Small intestine (tissue), 7 donors: ENCODE measurements around the gene CAMTA1. TPM values are rescaled to one million over a fixed set of nuclear protein-coding genes. Genes with fewer than 3 reads are reported as not detected.
"Not testable (repeated sequence)": the region's sequence is repeated elsewhere in the genome, so short reads cannot be mapped to it uniquely, and the experiment has no call there.

Source experiments
- DNase-seq, 2 donors: peaks; one replicate each; pipeline versions ENCODE4 v3.0.0 to v3.0.0-alpha.2; 2013
- FAIRE-seq: peaks from 2 replicates; lab custom pipeline; 2012; peaks lifted over from hg19 to GRCh38; lab: Jason Lieb, UNC
- H3K27ac ChIP-seq, 3 donors: one replicate each; pipeline ENCODE4 v1.5.1; 2013; ENCODE audit warnings: low read length in 2 of 3, mild to moderate bottlenecking in 2 of 3, control low read depth in 1 of 3, inconsistent platforms in 1 of 3, low read depth in 1 of 3, moderate library complexity in 1 of 3
- H3K27me3 ChIP-seq, 3 donors: one replicate each; pipeline ENCODE4 v1.6.1; 2013; ENCODE audit warnings: low read length in 3 of 3, inconsistent platforms in 1 of 3; ENCODE audit not compliant: control insufficient read depth in 3 of 3, insufficient read depth in 3 of 3
- H3K36me3 ChIP-seq, 3 donors: one replicate each; pipeline ENCODE4 v1.6.1; 2013; ENCODE audit warnings: low read length in 3 of 3, inconsistent platforms in 1 of 3, low read depth in 1 of 3, mild to moderate bottlenecking in 1 of 3, moderate library complexity in 1 of 3; ENCODE audit not compliant: control insufficient read depth in 3 of 3, insufficient read depth in 2 of 3
- H3K4me1 ChIP-seq, 3 donors: one replicate each; pipeline ENCODE4 v1.6.1; 2013; ENCODE audit warnings: low read length in 2 of 3, inconsistent platforms in 1 of 3, low read depth in 1 of 3, mild to moderate bottlenecking in 1 of 3, moderate library complexity in 1 of 3; ENCODE audit not compliant: control insufficient read depth in 3 of 3, insufficient read depth in 2 of 3
- H3K4me3 ChIP-seq, 3 donors: one replicate each; pipeline ENCODE4 v1.5.1; 2013; ENCODE audit warnings: low read length in 3 of 3, control low read depth in 1 of 3, inconsistent platforms in 1 of 3, low read depth in 1 of 3, mild to moderate bottlenecking in 1 of 3, moderate library complexity in 1 of 3
- H3K9me3 ChIP-seq, 2 donors: one replicate each; pipeline ENCODE4 v1.6.1; 2013; ENCODE audit warnings: low read depth in 1 of 2, low read length in 1 of 2; ENCODE audit not compliant: control insufficient read depth in 2 of 2, insufficient read depth in 1 of 2
- WGBS, 3 donors: extraction: QIAGEN DNeasy Blood & Tissue Kit; methylation state at CpG; one replicate each; pipeline ENCODE4 v1.1.7; 2013; 5-methylcytosine and 5-hydroxymethylcytosine counted together
- polyA plus RNA-seq, 4 donors: library from polyadenylated mRNA; stranded (reverse) in 3 of 4; unstranded in 1 of 4; fragments of 200-250 nt in 3 of 4; fragments of 120-200 nt in 1 of 4; gene quantifications; one replicate each; pipeline versions ENCODE4 v1.2.1 to v1.2.3, GENCODE V29; 2013
- donor health status: healthy with polysubstance abuse.
- donor health status: control.
- donor health status: control.
- donor health status: Bipolar disorder and iron deficiency.
- donor health status: healthy.

Gene CAMTA1
- polyA plus RNA-seq, 4 donors, result 57.6 to 177 (median 147) TPM

DNA sequence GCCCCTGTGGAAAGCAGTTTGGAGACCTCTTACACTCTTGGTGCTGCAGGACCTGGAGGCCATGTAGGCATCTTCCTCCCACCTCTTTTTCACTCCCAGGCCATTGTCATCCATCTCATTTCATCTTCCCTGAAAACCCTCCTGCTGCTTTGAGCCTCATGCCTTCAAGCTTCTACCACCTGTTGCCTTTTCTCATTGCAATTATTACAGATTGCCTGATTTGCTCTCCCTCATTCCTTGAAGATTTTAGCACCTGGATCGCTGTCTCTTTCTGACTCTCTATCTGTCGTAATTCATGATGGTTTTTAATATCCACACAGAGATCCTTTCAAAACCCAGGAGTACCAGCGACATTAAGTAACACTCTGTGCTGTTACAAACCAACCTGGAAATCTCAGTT is 350.2 kb downstream of the CAMTA1 start:
- Histone ChIP-seq H3K4me1 (no peaks in the 10 kb centered on the region), H3K27me3 (no peaks in the 10 kb centered on the region), H3K4me3 (no peak overlapping the region), H3K27ac (no peak overlapping the region), H3K36me3 (no peaks in the 10 kb centered on the region), H3K9me3 (no peaks in the 10 kb centered on the region)
- 88 to 90% (median 90%) methylated on average over 3 of the region's 3 CpGs for WGBS, 3 donors
- FAIRE-seq (no peak), DNase-seq (no peak)

DNA sequence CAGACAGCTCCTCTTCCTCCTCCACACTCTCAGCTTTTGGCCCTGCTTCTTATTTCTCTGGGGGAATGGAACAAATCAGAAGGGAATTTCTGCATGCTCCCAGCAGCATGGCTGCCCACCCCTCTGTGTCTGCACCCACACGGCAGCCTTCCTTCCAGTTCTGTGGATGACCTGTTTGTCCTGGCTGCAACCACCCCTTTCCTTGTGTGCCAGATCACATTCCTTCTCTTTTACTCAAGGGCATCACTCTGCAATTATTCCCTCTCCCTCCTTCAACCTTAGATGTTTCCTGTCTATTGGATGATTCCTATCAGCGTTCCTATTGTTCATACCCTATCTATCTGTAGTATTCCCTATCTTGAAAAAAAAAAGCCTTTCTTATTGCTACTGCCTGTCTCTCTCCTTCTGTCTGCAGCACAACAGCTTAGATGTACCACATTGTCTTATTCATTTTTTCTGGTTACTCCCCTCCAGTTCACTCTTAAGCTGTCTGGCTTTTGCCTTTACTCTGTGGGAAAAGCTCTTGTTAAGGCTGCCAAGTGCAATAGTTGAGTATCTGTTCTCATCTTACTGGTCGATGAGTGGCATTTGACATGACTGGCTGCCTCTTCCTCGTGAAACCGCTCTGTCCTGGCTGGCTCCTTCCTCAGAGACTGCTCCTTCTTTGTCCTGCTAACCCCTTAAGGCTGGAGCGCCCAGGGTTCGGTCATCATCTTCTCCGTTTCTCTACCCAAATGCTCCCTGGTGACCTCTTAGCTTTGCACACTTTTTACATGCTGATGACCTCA is 351.1 kb downstream of the CAMTA1 start:
- WGBS, 3 donors, result 75 to 83% (median 78%) methylated on average over 8 of the region's 8 CpGs
- H3K36me3 ChIP-seq, result no peaks in the 10 kb centered on the region
- no peak overlapping the region for H3K4me3 ChIP-seq
- H3K9me3 ChIP-seq, result no peaks in the 10 kb centered on the region
- no peaks in the 10 kb centered on the region for H3K27me3 ChIP-seq
- no peak for DNase-seq
- FAIRE-seq, result no peak
- H3K4me1 ChIP-seq, result no peaks in the 10 kb centered on the region
- H3K27ac ChIP-seq, result no peak overlapping the region

DNA sequence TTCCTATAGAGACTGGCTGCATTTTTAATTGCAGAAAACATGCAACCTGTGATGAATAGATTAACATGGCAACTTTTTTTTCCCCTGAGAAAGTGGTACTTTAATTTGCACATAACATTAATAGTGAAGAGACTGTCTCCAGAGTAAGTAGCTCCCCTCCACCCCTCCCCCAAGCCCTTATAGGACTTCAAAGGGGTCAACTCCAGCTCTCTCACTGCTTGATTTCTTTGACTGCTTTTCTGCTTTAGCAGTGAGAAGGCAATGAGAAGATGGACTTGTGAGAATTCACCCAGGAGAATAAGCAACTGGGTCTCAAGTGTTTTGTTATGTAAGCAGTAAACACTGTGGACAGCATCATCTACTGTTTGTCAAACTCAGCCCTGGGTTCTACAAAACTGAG is 355.0 kb downstream of the CAMTA1 start:
- FAIRE-seq, result no peak
- no peak for DNase-seq
- no peak overlapping the region for H3K27ac ChIP-seq
- no peaks in the 10 kb centered on the region for H3K9me3 ChIP-seq
- no peaks in the 10 kb centered on the region for H3K36me3 ChIP-seq
- H3K4me1 ChIP-seq, result no peaks in the 10 kb centered on the region
- H3K27me3 ChIP-seq, result no peaks in the 10 kb centered on the region
- no peak overlapping the region for H3K4me3 ChIP-seq

DNA sequence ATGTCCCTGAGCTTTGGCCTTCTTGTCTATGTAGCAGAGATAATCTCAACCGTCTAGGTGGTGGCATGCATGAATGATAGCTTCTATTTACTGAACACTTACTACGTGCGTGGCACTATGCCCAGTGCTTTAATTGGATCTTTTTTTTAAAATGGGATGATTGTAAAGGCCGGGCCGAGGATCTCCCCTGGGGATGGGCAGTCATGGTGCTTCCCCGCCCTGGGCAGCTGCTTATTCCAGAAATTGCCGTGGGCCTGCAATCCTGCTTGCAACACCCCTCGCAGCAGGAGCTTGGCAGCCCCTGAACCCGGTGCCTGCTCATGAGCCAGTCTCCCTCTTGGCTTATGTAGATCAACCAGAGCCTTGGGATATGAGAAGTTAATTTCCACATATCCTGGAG is 360.7 kb downstream of the CAMTA1 start:
- no peak overlapping the region for H3K4me3 ChIP-seq
- no peaks in the 10 kb centered on the region for H3K36me3 ChIP-seq
- peaks cover 0 to 6% (median 0%) of the 10 kb centered on the region in 3 donors for H3K27me3 ChIP-seq
- DNase-seq (no peak), FAIRE-seq (no peak)
- 50 to 70% (median 57%) methylated on average over 9 of the region's 9 CpGs for WGBS, 3 donors
- H3K4me1 ChIP-seq, result no peaks in the 10 kb centered on the region
- H3K27ac ChIP-seq, result no peak overlapping the region
- H3K9me3 ChIP-seq, result no peaks in the 10 kb centered on the region

DNA sequence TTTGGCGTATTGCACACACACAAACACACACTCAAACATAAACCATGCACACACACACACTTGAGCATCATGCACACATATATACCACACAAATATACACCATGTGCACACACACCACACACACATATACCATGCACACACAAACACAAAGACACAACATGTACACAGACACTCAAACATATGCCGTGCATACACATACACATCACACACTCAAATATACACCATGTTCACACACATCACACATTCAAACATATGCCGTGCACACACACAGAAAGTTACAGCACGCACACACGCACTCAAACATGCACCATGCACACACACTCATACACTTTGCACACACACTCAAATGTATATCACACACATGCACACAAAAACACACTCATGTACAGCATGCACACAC is 361.5 kb downstream of the CAMTA1 start:
- Histone ChIP-seq H3K27ac (no peak overlapping the region), H3K4me3 (no peak overlapping the region), H3K36me3 (no peaks in the 10 kb centered on the region), H3K4me1 (no peaks in the 10 kb centered on the region), H3K9me3 (no peaks in the 10 kb centered on the region), H3K27me3 (peaks cover 0 to 6% (median 2%) of the 10 kb centered on the region in 3 donors)
- WGBS, 3 donors, result 91 to 98% (median 96%) methylated on average over 5 of the region's 5 CpGs
- no peak for FAIRE-seq
- DNase-seq, result no peak

DNA sequence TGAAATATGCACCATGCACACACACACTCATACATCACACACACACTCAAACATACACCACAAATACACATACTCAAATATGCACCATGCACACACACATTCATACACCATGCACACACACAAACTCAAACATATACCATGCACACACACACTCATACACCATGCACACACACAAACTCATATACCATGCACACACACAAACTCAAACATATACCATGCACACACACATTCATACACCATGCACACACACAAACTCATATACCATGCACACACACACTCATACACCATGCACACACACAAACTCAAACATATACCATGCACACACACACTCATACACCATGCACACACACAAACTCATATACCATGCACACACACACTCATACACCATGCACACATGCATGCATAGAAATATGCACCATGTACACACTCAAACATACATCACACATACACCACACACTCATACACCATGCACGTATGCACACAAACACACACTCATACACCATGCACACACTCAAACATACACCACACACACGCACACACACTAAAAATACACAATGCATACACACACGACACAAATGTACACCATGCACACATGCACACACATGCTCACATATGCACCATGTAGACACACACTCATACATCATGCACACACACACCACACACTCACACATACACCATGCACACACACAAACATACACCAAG is 362.5 kb downstream of the CAMTA1 start:
- H3K4me3 ChIP-seq, H3K9me3 ChIP-seq, DNase-seq, H3K36me3 ChIP-seq, FAIRE-seq, H3K27ac ChIP-seq, H3K27me3 ChIP-seq, H3K4me1 ChIP-seq: not testable (repeated sequence)
- 90 to 96% (median 94%) methylated on average over 3 of the region's 3 CpGs for WGBS, 3 donors

DNA sequence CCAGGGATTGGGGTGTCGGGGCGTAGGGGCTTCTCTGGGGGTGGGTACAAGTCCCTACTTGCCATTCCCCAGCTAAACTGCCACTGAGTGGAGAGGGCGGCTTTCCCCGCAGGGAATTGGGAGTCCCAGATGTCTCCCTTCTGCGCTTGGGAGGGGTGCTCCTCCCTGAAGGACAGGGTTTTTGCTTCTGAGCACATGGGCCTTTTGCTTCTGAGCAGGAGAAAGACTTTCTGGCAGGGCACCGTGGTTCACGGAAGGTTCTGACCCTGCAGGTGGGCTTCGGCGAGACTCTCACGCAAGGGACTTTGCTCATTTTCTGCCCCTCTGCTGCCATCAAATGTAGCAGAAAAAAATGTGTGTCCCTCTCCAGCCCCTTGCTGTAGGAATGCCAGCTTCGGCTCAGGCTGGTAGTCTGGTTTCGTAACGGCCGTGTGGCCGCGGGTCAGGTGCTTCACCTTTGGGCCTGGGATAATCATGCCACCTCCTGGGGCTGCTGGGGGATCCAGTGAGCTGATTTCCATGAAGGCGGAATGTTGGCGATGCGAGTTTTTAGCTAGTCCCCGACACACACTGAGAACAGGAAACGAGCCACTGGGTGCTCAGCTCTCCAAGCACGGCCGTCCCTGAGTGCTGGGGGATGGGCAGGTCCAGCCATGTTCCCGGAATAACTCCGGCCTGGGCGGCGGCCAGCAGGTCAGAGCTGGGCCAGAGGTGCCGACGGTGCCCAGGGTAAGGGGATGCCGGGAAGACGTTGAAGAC is 364.0 kb downstream of the CAMTA1 start:
- no peak overlapping the region for H3K4me3 ChIP-seq

DNA sequence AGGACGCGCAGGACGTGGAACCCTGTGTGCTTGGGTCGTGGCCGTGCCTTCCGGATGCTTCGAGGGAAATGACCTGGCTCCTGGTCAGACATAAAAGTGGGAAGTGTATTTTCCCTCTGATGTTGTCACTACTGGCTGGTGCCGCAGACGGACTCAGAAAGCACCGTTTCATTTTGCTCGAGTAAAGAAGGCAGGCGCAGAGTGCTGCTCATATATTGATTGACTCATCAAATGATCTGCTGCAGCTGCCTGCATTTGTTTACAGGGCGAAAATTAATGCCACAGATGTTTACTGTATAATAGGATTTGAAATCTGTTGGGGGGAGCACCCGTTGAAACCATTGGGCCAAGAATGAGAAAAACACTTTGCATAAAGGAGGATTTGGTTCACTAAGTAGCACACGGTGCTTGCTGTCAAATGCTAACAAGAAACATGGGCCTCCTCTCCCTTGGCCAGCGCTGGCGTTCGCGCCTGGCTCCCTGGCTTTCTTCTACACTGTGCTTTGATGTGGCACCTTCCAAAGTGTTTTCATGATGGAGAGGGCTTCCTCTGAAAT is 365.5 kb downstream of the CAMTA1 start:
- no peak for FAIRE-seq

More for the DNA sequence above, 364.0 kb downstream of the CAMTA1 start:
- Histone ChIP-seq H3K4me1 (no peaks in the 10 kb centered on the region), H3K27me3 (peaks cover 0 to 12% (median 2%) of the 10 kb centered on the region in 3 donors), H3K9me3 (no peaks in the 10 kb centered on the region), H3K27ac (no peak overlapping the region), H3K36me3 (no peaks in the 10 kb centered on the region)
- WGBS, 3 donors, result 45 to 56% (median 50%) methylated on average over 31 of the region's 31 CpGs
- FAIRE-seq (no peak), DNase-seq (peak in 1 of 2 donors; percentile 5)

More for the DNA sequence above, 365.5 kb downstream of the CAMTA1 start:
- WGBS, 3 donors, result 71 to 81% (median 74%) methylated on average over 19 of the region's 19 CpGs
- Histone ChIP-seq H3K27ac (no peak overlapping the region), H3K4me3 (no peak overlapping the region), H3K27me3 (peaks cover 0 to 12% (median 2%) of the 10 kb centered on the region in 3 donors), H3K36me3 (no peaks in the 10 kb centered on the region), H3K4me1 (no peaks in the 10 kb centered on the region), H3K9me3 (no peaks in the 10 kb centered on the region)
- no peak for DNase-seq
